Measurements from ENCODE around the gene KLK8. TPM values are rescaled to one million over a fixed set of nuclear protein-coding genes. Genes with fewer than 3 reads are reported as not detected.

KLK8 gene
- total RNA-seq, 4 donors from 2014 or later: 32.8 to 235 (median 191) TPM

DNA sequence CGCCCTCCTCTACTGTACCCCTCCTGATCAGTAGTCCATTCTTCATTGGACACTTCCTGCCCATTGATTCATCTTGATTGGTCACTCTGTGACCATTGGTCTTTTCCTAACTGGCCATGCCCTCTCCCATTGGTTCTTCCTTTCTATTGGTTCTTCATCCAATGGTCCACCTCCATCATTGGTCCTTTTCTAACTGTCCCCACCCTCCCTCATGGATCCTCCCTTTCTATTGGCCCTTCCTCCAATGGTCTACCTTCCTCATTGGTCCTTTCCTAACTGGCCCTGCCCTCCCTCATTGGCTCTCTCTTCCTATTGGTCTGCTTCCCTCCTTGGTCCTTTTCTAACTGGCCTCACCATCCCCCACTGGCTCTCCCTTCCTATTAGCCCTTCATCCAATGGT lies 39.2 kb downstream of the KLK8 start:
- TF ChIP-seq POLR2A (IDR thresholded peaks at IDR 0.05): no peak
- TF ChIP-seq, protein P1, sequence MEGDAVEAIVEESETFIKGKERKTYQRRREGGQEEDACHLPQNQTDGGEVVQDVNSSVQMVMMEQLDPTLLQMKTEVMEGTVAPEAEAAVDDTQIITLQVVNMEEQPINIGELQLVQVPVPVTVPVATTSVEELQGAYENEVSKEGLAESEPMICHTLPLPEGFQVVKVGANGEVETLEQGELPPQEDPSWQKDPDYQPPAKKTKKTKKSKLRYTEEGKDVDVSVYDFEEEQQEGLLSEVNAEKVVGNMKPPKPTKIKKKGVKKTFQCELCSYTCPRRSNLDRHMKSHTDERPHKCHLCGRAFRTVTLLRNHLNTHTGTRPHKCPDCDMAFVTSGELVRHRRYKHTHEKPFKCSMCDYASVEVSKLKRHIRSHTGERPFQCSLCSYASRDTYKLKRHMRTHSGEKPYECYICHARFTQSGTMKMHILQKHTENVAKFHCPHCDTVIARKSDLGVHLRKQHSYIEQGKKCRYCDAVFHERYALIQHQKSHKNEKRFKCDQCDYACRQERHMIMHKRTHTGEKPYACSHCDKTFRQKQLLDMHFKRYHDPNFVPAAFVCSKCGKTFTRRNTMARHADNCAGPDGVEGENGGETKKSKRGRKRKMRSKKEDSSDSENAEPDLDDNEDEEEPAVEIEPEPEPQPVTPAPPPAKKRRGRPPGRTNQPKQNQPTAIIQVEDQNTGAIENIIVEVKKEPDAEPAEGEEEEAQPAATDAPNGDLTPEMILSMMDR (IDR thresholded peaks at IDR 0.05): no peak
- Histone ChIP-seq H3K36me3 (no peaks in the 10 kb centered on the region), H3K4me1 (peaks cover 0 to 15% (median 0%) of the 10 kb centered on the region in 3 donors), H3K27me3 (peaks cover 0 to 43% (median 0%) of the 10 kb centered on the region in 4 donors), H3K27ac (no peak overlapping the region), H3K4me3 (no peak overlapping the region), H3K9me3 (no peaks in the 10 kb centered on the region)
- DNase-seq: no peak
- intact Hi-C loops (cut with DNase I): no loop called here
- 93 to 100% methylated on average over 1 of the region's 1 CpG for WGBS, 2 donors

DNA sequence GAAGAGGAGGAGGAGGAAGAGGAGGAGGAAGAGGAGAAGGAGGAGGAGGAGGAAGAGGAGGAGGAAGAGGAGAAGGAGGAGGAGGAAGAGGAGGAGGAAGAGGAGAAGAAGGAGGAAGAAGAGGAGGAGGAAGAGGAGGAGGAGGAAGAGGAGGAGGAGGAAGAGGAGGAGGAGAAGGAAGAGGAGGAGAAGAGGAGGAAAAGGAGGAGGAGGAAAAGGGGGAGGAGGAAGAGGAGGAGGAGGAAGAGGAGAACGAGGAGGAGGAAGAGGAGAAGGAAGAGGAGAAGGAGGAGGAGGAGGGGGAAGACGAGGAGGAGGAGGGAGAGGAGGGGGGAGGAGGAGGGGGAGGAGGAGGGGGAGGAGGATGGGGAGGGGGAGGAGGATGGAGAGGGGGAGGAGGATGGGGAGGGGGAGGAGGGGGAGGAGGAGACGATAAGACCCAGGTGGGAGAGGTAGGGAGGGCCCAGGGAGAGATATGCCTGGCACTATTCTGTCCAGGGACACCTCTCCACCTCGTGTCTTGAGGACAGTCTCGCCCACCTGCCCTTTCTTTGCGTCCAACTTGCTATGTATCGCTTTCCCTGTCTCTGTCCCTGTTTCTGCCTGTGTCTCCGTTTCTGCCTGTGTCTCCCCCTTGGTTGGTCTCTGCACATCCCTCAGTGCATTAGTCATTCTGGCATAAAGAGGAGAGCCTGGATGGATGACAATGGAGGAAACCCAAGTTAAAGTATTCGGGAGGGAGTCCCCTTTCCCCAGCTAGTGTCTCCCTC lies 41.5 kb downstream of the KLK8 start:
- Histone ChIP-seq H3K4me3 (no peak overlapping the region), H3K27me3 (peaks cover 0 to 30% (median 0%) of the 10 kb centered on the region in 4 donors), H3K4me1 (no peaks in the 10 kb centered on the region), H3K27ac (no peak overlapping the region), H3K36me3 (no peaks in the 10 kb centered on the region), H3K9me3 (no peaks in the 10 kb centered on the region)
- no peak for DNase-seq
- intact Hi-C loops (cut with DNase I): no loop called here
- 33 to 36% methylated on average over 7 to 9 of the region's 9 CpGs for WGBS, 2 donors
- TF ChIP-seq POLR2A (IDR thresholded peaks at IDR 0.05): no peak
- TF ChIP-seq, protein P1 (IDR thresholded peaks at IDR 0.05): no peak

DNA sequence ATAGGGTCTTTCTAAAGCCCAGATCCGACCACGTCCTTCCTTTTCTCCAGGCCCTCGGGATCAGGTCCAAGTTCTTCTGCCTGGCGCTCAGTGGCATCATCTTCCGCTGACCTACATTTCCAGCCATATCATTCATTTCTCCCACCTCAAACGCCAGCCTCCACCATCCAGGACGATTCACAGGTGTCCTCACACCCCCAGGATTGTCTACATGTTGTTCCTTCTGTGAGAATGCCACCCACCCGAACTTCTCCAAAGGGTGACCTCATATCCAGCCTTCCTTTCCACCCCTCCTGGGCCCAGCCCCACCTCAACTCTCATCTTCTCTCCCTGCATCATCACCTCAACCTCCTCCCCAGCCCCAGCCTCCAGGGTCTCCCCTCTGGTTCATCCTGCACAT lies 43.8 kb downstream of the KLK8 start:
- TF ChIP-seq, protein P1 (IDR thresholded peaks at IDR 0.05): no peak
- no peak for TF ChIP-seq POLR2A (IDR thresholded peaks at IDR 0.05)
- H3K36me3 ChIP-seq: no peaks in the 10 kb centered on the region
- no peak for DNase-seq
- peaks cover 0 to 6% (median 0%) of the 10 kb centered on the region in 3 donors for H3K4me1 ChIP-seq
- peaks cover 0 to 33% (median 0%) of the 10 kb centered on the region in 4 donors for H3K27me3 ChIP-seq
- intact Hi-C loops (cut with DNase I): no loop called here
- H3K27ac ChIP-seq: no peak overlapping the region
- no peaks in the 10 kb centered on the region for H3K9me3 ChIP-seq
- H3K4me3 ChIP-seq: no peak overlapping the region
- WGBS, 2 donors: 72 to 75% methylated on average over 8 of the region's 8 CpGs

DNA sequence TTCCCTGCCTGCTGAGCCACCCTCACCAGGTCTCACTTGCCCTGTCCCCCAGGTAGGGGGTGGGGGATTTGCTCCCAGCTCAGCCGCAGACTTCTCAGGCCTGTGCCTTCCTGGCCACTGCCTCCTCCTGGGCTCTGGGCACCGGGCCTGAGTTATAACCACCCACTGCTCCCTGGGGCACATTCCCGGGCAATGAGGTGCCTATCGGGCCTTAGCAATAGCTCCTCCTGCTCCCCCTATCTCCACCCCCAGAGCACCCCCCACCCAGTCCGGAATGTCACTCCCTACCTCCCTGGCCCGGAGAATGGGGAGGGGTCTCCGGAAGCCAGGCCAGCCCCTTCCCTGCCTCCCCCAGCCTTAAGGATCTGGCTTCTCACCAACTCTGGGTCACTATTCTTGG lies 48.5 kb downstream of the KLK8 start, which contains the start of gene KLK5:
Gene KLK5, minus strand, starts transcription at position 129 of the 400 bp plus-strand sequence. CDS start 381 bp downstream, outside the sequence.
- TF ChIP-seq POLR2A (IDR thresholded peaks at IDR 0.05): no peak
- TF ChIP-seq, protein P1 (IDR thresholded peaks at IDR 0.05): no peak
- peak within 1 kb of the TSS in 3 of 4 donors; percentile 5 to 45 (median 42) for H3K27ac ChIP-seq
- no peak for DNase-seq
- intact Hi-C loops (cut with DNase I): no loop called here
- no peaks in the 10 kb centered on the region for H3K9me3 ChIP-seq
- 9 to 14% methylated on average over 3 to 7 of the region's 7 CpGs for WGBS, 2 donors
- peaks cover 0 to 20% (median 0%) of the 10 kb centered on the region in 3 donors for H3K4me1 ChIP-seq
- H3K36me3 ChIP-seq: no peaks in the 10 kb centered on the region
- peaks cover 0 to 37% (median 0%) of the 10 kb centered on the region in 4 donors for H3K27me3 ChIP-seq
- peak within 1 kb of the TSS; percentile 14 to 43 (median 22) for H3K4me3 ChIP-seq

DNA sequence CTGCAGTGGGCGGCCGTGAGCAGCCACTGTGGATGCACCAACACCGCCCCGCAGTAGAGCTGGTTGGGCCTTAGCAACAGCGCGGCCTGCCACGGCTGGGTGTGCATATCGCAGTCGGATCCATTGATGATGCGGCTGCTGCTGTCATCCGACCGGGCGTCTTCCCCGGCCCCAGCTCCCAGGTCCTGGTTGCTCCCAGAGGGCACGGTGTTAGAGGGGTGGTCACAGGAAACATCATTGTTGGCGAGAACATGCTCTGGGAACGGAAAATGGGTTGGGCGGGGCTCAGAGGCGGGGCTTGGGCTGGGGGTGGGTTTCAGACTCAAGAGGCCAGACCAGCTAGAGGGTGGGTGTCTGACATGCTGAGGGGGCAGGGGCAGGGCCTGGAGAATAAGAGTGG lies 51.5 kb downstream of the KLK8 start:
- TF ChIP-seq POLR2A (IDR thresholded peaks at IDR 0.05): no peak
- TF ChIP-seq, protein P1 (IDR thresholded peaks at IDR 0.05): no peak
- no peak overlapping the region for H3K27ac ChIP-seq
- WGBS, 2 donors: 59 to 80% methylated on average over 5 to 6 of the region's 19 CpGs
- H3K27me3 ChIP-seq: peaks cover 0 to 27% (median 0%) of the 10 kb centered on the region in 4 donors
- H3K9me3 ChIP-seq: no peaks in the 10 kb centered on the region
- H3K4me3 ChIP-seq: no peak overlapping the region
- intact Hi-C loops (cut with DNase I): no loop called here
- no peaks in the 10 kb centered on the region for H3K36me3 ChIP-seq
- peaks cover 0 to 20% (median 0%) of the 10 kb centered on the region in 3 donors for H3K4me1 ChIP-seq
- no peak for DNase-seq

All from esophagus squamous epithelium (tissue), 5 donors.